HG03442 (cell line): Measurements from ENCODE around the gene PIK3C3.

Experiments used
- ATAC-seq: cut with Tn5 transposase; IDR thresholded peaks from one replicate; pipeline ENCODE4 v1.9.1; 2021; ENCODE audit warnings: mild to moderate bottlenecking, moderate library complexity; ENCODE audit not compliant: unreplicated experiment

Gene PIK3C3

GRCh38 chr18:42113529-42114191 lies 158.6 kb downstream of the PIK3C3 start:
- ATAC-seq: peak; percentile 47

GRCh38 chr18:42114310-42114943 lies 159.4 kb downstream of the PIK3C3 start:
- peak; percentile 87 for ATAC-seq

- no peak for ATAC-seq
Observed at GRCh38 chr18:42126586-42126985, 171.6 kb downstream of the PIK3C3 start.

DNA sequence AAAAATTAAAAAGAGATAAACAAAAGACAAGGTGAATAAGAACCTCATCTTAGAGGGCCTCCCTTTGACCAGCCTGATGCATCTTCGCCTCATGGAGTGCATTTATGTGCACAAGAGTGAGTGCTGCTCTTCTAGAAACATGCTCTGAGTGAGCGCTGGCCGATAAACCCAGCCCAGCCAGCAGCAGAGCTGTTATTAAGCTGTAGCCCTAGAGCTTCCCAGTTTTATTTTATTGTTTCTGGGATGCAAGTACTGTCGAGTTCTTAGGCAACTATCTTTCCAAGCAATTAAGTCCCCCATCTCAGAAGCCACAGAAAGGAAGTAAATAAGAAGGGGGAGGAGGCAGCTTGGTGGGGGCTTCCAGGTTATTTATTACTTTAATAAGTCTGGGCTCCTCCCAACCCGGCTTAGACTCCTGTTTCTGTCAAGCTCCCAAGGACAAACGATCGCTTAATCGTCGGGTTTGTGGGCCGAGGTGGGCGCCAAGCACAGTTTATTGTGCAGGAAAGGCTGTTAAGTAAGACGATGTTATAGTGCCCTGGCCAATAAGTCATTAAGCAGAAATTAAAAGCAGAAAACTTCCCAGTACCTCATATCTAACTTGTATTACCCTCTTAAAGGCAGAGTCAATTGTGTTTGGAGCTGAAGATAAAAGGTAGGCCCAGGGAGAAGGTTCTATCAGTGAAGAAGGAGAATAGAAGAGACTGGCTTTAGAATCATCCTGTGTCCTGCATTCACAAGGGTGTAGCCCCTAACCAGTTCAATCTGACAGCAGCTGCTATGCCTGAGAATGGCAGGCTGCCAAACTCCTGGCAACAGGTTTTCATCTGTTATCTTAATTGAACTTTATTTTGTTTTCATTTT lies 176.3 kb downstream of the PIK3C3 start:
- ATAC-seq: no peak

- ATAC-seq: no peak
Observed at GRCh38 chr18:42131930-42132244, 176.9 kb downstream of the PIK3C3 start.
